ENCODE measurements around the gene NCOA1.

The NCOA1 gene

GRCh38 chr2:24638568-24638967 lies 147.5 kb downstream of the NCOA1 start:
- H3K27me3 ChIP-seq (ENCODE audit: control insufficient read depth, insufficient read depth, low read length, poor library complexity, severe bottlenecking): no peaks in the 10 kb centered on the region
- H3K9me3 ChIP-seq (ENCODE audit: control insufficient read depth, low read length): no peaks in the 10 kb centered on the region
- H3K4me3 ChIP-seq (ENCODE audit: insufficient read depth, low read depth, low read length): no peak overlapping the region
- no CpG with 5 or more reads among the region's 1 CpG for WGBS, 2 experiments
- H3K4me1 ChIP-seq (ENCODE audit: control insufficient read depth, insufficient read depth, low read length): no peaks in the 10 kb centered on the region
- H3K27ac ChIP-seq (ENCODE audit: insufficient read depth, low read depth, low read length, poor library complexity, severe bottlenecking): no peak overlapping the region
- no peaks in the 10 kb centered on the region for H3K36me3 ChIP-seq (ENCODE audit: control insufficient read depth, insufficient read depth, low read length)

- Histone ChIP-seq H3K4me1 (ENCODE audit: control insufficient read depth, insufficient read depth, low read length) (no peaks in the 10 kb centered on the region), H3K27ac (ENCODE audit: insufficient read depth, low read depth, low read length, poor library complexity, severe bottlenecking) (no peak overlapping the region), H3K36me3 (ENCODE audit: control insufficient read depth, insufficient read depth, low read length) (no peaks in the 10 kb centered on the region), H3K9me3 (ENCODE audit: control insufficient read depth, low read length) (no peaks in the 10 kb centered on the region), H3K27me3 (ENCODE audit: control insufficient read depth, insufficient read depth, low read length, poor library complexity, severe bottlenecking) (no peaks in the 10 kb centered on the region), H3K4me3 (ENCODE audit: insufficient read depth, low read depth, low read length) (no peak overlapping the region)
- WGBS, 2 experiments: 90% methylated on average over 1 of the region's 1 CpG; no CpG with 5 or more reads in 1 of the 2 experiments
Measured at GRCh38 chr2:24642351-24642750, 151.3 kb downstream of the NCOA1 start.

- no peak overlapping the region for H3K27ac ChIP-seq (ENCODE audit: insufficient read depth, low read depth, low read length, poor library complexity, severe bottlenecking)
- no peak overlapping the region for H3K4me3 ChIP-seq (ENCODE audit: insufficient read depth, low read depth, low read length)
- H3K36me3 ChIP-seq (ENCODE audit: control insufficient read depth, insufficient read depth, low read length): no peaks in the 10 kb centered on the region
- WGBS, 2 experiments: 83 to 90% methylated on average over 1 of the region's 1 CpG
- H3K4me1 ChIP-seq (ENCODE audit: control insufficient read depth, insufficient read depth, low read length): no peaks in the 10 kb centered on the region
- H3K9me3 ChIP-seq (ENCODE audit: control insufficient read depth, low read length): no peaks in the 10 kb centered on the region
- H3K27me3 ChIP-seq (ENCODE audit: control insufficient read depth, insufficient read depth, low read length, poor library complexity, severe bottlenecking): no peaks in the 10 kb centered on the region
Measured at GRCh38 chr2:24643051-24643450, 152.0 kb downstream of the NCOA1 start.

- no peaks in the 10 kb centered on the region for H3K27me3 ChIP-seq (ENCODE audit: control insufficient read depth, insufficient read depth, low read length, poor library complexity, severe bottlenecking)
Measured at GRCh38 chr2:24644032-24644431, 153.0 kb downstream of the NCOA1 start.

GRCh38 chr2:24650997-24651642 lies 160.1 kb downstream of the NCOA1 start:
- Histone ChIP-seq H3K36me3 (ENCODE audit: control insufficient read depth, insufficient read depth, low read length) (no peaks in the 10 kb centered on the region), H3K9me3 (ENCODE audit: control insufficient read depth, low read length) (no peaks in the 10 kb centered on the region), H3K4me3 (ENCODE audit: insufficient read depth, low read depth, low read length) (no peak overlapping the region), H3K27me3 (ENCODE audit: control insufficient read depth, insufficient read depth, low read length, poor library complexity, severe bottlenecking) (no peaks in the 10 kb centered on the region), H3K27ac (ENCODE audit: insufficient read depth, low read depth, low read length, poor library complexity, severe bottlenecking) (no peak overlapping the region), H3K4me1 (ENCODE audit: control insufficient read depth, insufficient read depth, low read length) (no peaks in the 10 kb centered on the region)

More at GRCh38 chr2:24644032-24644431, 153.0 kb downstream of the NCOA1 start:
- H3K27ac ChIP-seq (ENCODE audit: insufficient read depth, low read depth, low read length, poor library complexity, severe bottlenecking): no peak overlapping the region
- no peaks in the 10 kb centered on the region for H3K36me3 ChIP-seq (ENCODE audit: control insufficient read depth, insufficient read depth, low read length)
- no peak overlapping the region for H3K4me3 ChIP-seq (ENCODE audit: insufficient read depth, low read depth, low read length)
- no peaks in the 10 kb centered on the region for H3K4me1 ChIP-seq (ENCODE audit: control insufficient read depth, insufficient read depth, low read length)
- WGBS, 2 experiments: 87 to 100% methylated on average over 1 to 2 of the region's 2 CpGs
- no peaks in the 10 kb centered on the region for H3K9me3 ChIP-seq (ENCODE audit: control insufficient read depth, low read length)

- no peaks in the 10 kb centered on the region for H3K9me3 ChIP-seq (ENCODE audit: control insufficient read depth, low read length)
- H3K4me3 ChIP-seq (ENCODE audit: insufficient read depth, low read depth, low read length): no peak overlapping the region
- no peaks in the 10 kb centered on the region for H3K36me3 ChIP-seq (ENCODE audit: control insufficient read depth, insufficient read depth, low read length)
- H3K27ac ChIP-seq (ENCODE audit: insufficient read depth, low read depth, low read length, poor library complexity, severe bottlenecking): no peak overlapping the region
- H3K27me3 ChIP-seq (ENCODE audit: control insufficient read depth, insufficient read depth, low read length, poor library complexity, severe bottlenecking): no peaks in the 10 kb centered on the region
- no peaks in the 10 kb centered on the region for H3K4me1 ChIP-seq (ENCODE audit: control insufficient read depth, insufficient read depth, low read length)
Measured at GRCh38 chr2:24651643-24652003, 160.6 kb downstream of the NCOA1 start.

GRCh38 chr2:24652265-24653182 lies 161.5 kb downstream of the NCOA1 start:
- Histone ChIP-seq H3K27me3 (ENCODE audit: control insufficient read depth, insufficient read depth, low read length, poor library complexity, severe bottlenecking) (no peaks in the 10 kb centered on the region), H3K36me3 (ENCODE audit: control insufficient read depth, insufficient read depth, low read length) (no peaks in the 10 kb centered on the region), H3K4me3 (ENCODE audit: insufficient read depth, low read depth, low read length) (no peak overlapping the region), H3K27ac (ENCODE audit: insufficient read depth, low read depth, low read length, poor library complexity, severe bottlenecking) (no peak overlapping the region), H3K9me3 (ENCODE audit: control insufficient read depth, low read length) (no peaks in the 10 kb centered on the region), H3K4me1 (ENCODE audit: control insufficient read depth, insufficient read depth, low read length) (no peaks in the 10 kb centered on the region)
- WGBS, 2 experiments: 91 to 93% methylated on average over 1 to 2 of the region's 3 CpGs

- no peaks in the 10 kb centered on the region for H3K36me3 ChIP-seq (ENCODE audit: control insufficient read depth, insufficient read depth, low read length)
- H3K27me3 ChIP-seq (ENCODE audit: control insufficient read depth, insufficient read depth, low read length, poor library complexity, severe bottlenecking): no peaks in the 10 kb centered on the region
- H3K27ac ChIP-seq (ENCODE audit: insufficient read depth, low read depth, low read length, poor library complexity, severe bottlenecking): no peak overlapping the region
- H3K9me3 ChIP-seq (ENCODE audit: control insufficient read depth, low read length): no peaks in the 10 kb centered on the region
- peaks cover 3% of the 10 kb centered on the region for H3K4me1 ChIP-seq (ENCODE audit: control insufficient read depth, insufficient read depth, low read length)
- no peak overlapping the region for H3K4me3 ChIP-seq (ENCODE audit: insufficient read depth, low read depth, low read length)
- 87 to 88% methylated on average over 1 of the region's 2 CpGs for WGBS, 2 experiments
Measured at GRCh38 chr2:24657818-24658217, 166.8 kb downstream of the NCOA1 start.

GRCh38 chr2:24658531-24659202 lies 167.6 kb downstream of the NCOA1 start:
- WGBS, 2 experiments: 91 to 94% methylated on average over 4 of the region's 4 CpGs
- Histone ChIP-seq H3K4me1 (ENCODE audit: control insufficient read depth, insufficient read depth, low read length) (peaks cover 3% of the 10 kb centered on the region), H3K4me3 (ENCODE audit: insufficient read depth, low read depth, low read length) (no peak overlapping the region), H3K9me3 (ENCODE audit: control insufficient read depth, low read length) (no peaks in the 10 kb centered on the region), H3K36me3 (ENCODE audit: control insufficient read depth, insufficient read depth, low read length) (no peaks in the 10 kb centered on the region), H3K27me3 (ENCODE audit: control insufficient read depth, insufficient read depth, low read length, poor library complexity, severe bottlenecking) (no peaks in the 10 kb centered on the region), H3K27ac (ENCODE audit: insufficient read depth, low read depth, low read length, poor library complexity, severe bottlenecking) (no peak overlapping the region)

- Histone ChIP-seq H3K4me3 (ENCODE audit: insufficient read depth, low read depth, low read length) (no peak overlapping the region), H3K27ac (ENCODE audit: insufficient read depth, low read depth, low read length, poor library complexity, severe bottlenecking) (peak overlapping the region; percentile 56), H3K9me3 (ENCODE audit: control insufficient read depth, low read length) (no peaks in the 10 kb centered on the region), H3K36me3 (ENCODE audit: control insufficient read depth, insufficient read depth, low read length) (no peaks in the 10 kb centered on the region), H3K27me3 (ENCODE audit: control insufficient read depth, insufficient read depth, low read length, poor library complexity, severe bottlenecking) (no peaks in the 10 kb centered on the region), H3K4me1 (ENCODE audit: control insufficient read depth, insufficient read depth, low read length) (peaks cover 3% of the 10 kb centered on the region)
- WGBS, 2 experiments: 0 to 16% methylated on average over 1 of the region's 1 CpG
Measured at GRCh38 chr2:24659862-24660261, 168.8 kb downstream of the NCOA1 start.

Measured in ectodermal cell (in vitro differentiated cells).